NCI-H2107 (cell line): ENCODE results near the gene PLVAP.
A peak's percentile ranks its signal among the peaks of the same experiment; 100 is the strongest.

Source experiments
- DNase-seq: peaks from one replicate; lab custom pipeline; 2025; lab: John Stamatoyannopoulos, UW

The PLVAP gene

GRCh38 chr19:17321655-17322489, 55.3 kb downstream of the PLVAP start:
- no peak for DNase-seq

- DNase-seq = no peak
Observed at GRCh38 chr19:17320435-17320834, 56.7 kb downstream of the PLVAP start.

- DNase-seq = no peak
Observed at GRCh38 chr19:17319473-17320238, 57.5 kb downstream of the PLVAP start.

- no peak for DNase-seq
Observed at GRCh38 chr19:17318966-17319365, 58.2 kb downstream of the PLVAP start.

- no peak for DNase-seq
Observed at GRCh38 chr19:17314007-17314593, 63.0 kb downstream of the PLVAP start.

- DNase-seq = no peak
Observed at GRCh38 chr19:17312189-17313113, 64.7 kb downstream of the PLVAP start.

- DNase-seq = no peak
Observed at GRCh38 chr19:17311455-17312188, 65.5 kb downstream of the PLVAP start.

GRCh38 chr19:17309965-17310461, 67.1 kb downstream of the PLVAP start:
- no peak for DNase-seq

GRCh38 chr19:17309198-17309964, 67.8 kb downstream of the PLVAP start, which contains the start of gene DDA1:
Gene DDA1 (plus strand): TSS chr19:17309563. CDS start chr19:17309655, 92 bp downstream.
- peak; percentile 98 for DNase-seq

GRCh38 chr19:17307876-17308377, 69.2 kb downstream of the PLVAP start:
- DNase-seq = no peak

- no peak for DNase-seq
Observed at GRCh38 chr19:17306285-17306714, 70.8 kb downstream of the PLVAP start.

- peak; percentile 97 for DNase-seq
Observed at GRCh38 chr19:17305517-17306284, 71.4 kb downstream of the PLVAP start, which contains the start of gene MRPL34. Gene MRPL34 (plus strand): TSS chr19:17305872. CDS start chr19:17305893, 21 bp downstream.

GRCh38 chr19:17305216-17305516, 72.0 kb downstream of the PLVAP start:
- no peak for DNase-seq

GRCh38 chr19:17304386-17305215, 72.5 kb downstream of the PLVAP start:
- DNase-seq = no peak

- DNase-seq = no peak
Observed at GRCh38 chr19:17303940-17304267, 73.2 kb downstream of the PLVAP start.

- DNase-seq = peak; percentile 88
Observed at GRCh38 chr19:17303167-17303939, 73.8 kb downstream of the PLVAP start, which contains the start of gene ABHD8. Gene ABHD8 (minus strand): TSS chr19:17303425. CDS start chr19:17301616, 1,809 bp downstream.
